SIG-M5 treated with dmso at 0.1 percent for 504 hours (cell line): Measurements from ENCODE around the gene ARID1A.
A peak's percentile ranks its signal among the peaks of the same experiment; 100 is the strongest.
"Not testable (repeated sequence)": the region's sequence is repeated elsewhere in the genome, so short reads cannot be mapped to it uniquely, and the experiment has no call there.

Experiments used
- DNase-seq: peaks from one replicate; lab custom pipeline; 2025; ENCODE audit not compliant: unreplicated experiment; lab: John Stamatoyannopoulos, UW

ARID1A gene

DNA sequence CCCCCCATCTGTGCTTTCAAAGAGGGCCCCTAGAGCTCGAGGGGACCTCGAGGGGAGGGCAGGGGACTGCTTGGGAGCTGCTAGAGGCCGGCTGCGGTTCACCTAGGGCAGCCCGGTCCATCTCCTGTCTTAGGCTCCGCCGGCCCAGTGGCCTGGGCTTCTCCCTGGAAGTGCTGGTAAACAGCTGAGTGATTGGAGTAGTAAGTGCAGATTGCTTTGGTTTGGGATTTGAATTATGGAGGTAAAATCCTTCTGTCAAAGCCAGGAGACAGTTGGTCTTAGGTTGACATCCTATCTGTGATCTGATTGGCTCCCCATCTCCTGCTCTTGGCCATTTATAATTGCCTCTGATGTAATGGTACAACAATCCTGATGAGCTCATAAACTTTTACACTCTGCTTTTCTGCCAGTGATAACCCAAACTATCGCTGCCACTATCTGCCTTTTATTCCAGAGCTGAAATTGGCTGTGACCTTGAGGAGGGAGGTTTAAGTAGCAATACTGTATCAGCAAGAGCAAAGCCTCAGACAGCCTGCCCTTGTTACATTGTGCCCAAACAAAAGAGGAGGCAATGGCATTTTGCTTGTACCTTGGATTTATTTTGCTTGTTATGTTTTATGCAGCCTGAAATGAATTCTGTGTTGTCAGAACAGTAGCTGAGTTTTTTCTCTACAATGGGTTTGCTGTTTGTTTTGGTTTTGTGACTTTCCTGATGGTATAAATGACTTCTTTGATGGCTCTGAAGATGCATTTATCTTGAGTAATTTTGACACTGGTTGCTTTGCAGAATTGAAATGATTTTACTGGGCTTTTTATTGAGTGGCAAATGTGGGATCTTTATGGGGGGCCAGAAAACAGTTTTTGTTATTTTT is 2.4 kb downstream of the ARID1A start:
- peak; percentile 92 for DNase-seq

DNA sequence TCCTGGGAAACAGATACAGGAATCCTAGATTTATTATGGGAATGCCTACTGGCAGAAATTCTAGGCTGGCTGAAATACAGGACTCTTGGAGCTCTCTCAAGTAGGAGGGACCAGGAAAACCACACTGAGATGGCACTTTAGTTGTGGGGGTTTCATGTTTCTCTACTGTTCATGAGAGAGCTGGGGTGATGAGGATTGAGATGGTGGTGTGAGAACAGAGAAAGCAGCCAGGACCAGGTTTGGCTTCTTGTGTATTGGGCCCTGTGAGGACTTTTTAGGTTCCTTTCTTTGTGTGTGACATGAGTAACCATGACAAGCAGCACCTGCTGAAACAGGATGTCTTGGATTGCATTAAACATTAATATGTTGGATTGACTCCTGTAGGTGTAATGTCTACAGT is 4.9 kb downstream of the ARID1A start:
- DNase-seq: no peak

DNA sequence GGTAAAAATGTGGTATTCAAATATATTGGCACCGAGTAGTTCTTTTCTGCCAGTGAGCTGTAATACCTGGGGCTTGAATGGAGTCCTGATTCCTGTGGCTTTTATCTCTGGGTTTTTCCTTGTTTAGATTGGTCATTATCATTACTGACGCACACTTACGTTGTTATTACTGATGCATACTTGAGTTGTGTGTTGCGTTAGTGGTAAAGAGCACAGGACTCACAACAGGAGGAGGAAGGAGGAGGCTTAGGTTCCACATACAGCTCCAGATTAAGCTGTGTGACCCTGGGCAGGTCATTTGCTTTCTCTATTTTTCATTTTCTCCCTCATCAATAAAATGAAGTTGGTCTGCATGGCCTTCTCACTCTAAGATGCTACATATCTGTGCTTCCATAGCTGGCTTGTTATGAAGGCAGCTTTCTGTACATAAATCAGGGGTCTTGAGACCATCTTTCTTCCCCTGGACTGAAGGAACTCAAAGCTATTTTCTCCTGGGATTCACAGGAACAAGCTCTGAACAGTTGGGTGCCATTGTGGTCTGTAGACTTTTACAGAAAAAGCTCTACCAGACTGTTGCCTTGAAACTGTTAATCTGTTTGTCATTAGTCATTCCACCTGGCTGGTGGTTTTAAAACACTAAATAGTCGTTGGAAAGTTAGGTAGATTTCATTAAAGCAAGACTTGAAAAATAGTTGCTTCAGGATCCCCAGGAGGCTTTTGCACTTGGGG is 5.6 kb downstream of the ARID1A start:
- no peak for DNase-seq

DNA sequence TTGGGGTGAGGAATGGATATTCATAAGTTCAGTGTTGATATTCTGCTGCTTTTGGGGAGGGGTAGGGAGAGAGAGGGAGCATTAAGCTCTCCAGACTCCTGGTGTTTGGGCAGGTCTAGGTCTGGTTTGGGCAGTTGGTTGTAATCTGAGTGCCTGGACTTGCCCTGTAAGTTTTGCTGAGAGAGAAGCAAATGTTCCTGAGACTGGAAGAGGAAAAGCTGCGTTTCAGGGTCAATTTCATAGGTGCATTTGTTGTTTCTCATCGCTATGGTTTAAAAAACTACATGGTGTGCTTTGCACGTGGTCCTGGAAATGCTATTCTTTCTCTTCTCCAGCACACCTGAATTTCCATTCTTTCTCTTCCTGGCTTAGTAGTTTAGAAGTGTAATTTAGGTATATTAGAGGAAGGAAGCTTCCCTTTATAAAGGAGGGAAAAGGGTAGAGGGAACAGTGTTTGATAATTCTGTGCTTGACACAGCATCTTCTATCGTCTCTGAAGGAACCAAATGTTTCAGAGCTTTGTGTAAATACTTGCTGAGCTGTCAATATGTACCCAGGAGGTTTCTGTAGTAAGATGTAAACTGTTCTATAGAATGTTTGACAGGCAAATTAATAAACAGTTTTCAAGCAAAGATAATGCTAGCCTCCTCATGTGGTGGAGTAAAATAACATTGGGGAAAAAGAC is 6.3 kb downstream of the ARID1A start:
- DNase-seq: no peak

DNA sequence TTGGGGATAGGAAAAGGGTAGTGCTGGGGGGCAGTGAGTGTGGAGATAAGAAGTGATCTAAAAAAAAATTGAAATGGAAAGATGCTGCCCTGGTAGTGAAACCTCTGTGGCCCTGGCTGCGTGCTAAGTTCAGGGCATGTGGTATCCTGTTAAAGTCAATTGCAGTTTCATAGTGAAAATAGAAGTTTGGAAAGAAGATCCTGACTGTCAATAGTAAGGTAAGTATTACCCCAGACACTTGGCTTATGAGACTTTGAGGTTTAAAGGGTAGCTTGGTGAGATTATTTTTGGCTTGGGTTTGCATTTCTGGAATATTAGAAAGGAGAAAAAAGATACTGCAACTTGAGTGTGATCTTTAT is 6.8 kb downstream of the ARID1A start:
- no peak for DNase-seq

DNA sequence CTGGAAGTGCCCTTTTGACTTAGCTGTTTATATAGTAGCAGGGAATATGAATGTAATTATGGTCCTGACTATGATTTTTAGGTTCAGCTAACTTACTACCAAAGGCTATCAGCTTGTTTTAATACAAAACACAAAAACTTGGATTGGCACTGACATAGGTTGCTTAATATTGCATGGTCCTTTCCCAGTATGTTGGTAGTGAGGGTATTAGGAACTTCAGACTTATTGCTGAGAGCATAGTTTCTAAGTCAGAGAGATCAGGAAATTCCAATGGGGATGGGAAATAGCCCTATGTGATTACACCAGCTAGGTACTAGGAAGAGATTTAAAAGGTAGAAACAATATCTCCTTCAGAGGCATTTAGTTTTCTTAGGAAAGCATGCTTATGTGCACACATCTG is 7.7 kb downstream of the ARID1A start:
- DNase-seq: no peak

DNA sequence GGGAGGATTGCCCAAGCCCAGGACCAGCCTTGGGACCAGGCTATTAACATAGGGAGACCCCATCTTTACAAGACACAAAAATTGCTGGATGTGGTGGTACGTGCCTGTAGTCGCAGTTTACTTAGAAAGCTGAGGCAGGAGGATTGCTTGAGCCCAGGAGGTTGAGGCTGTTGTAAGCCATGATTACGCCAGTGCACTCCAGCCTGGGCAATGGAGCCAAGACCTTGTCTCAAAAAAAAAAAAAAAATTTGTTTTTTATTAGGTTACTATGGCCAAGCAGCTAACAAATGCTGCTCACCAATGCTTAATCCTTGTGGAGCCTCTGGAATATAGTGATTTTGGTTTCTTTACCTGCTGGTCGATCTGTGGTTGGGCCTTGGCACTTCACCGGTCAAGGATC is 8.8 kb downstream of the ARID1A start:
- DNase-seq: no peak

DNA sequence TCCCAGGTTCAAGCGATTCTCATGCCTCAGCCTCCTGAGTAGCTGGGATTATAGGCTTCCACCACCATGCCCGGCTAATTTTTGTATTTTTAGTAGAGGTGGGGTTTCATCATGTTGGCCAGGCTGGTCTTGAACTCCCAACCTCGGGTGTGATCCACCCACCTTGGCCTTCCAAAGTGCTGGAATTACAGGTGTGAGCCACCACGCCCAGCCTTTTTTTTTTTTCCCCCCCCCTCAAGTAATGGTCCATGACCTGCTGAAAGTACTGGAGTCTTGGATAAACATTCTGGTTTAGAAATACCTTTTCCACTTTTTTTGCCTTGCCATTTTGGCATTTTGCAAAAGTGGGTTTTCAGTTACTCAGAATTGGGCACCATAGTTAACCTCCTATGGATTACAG is 9.4 kb downstream of the ARID1A start:
- not testable (repeated sequence) for DNase-seq

DNA sequence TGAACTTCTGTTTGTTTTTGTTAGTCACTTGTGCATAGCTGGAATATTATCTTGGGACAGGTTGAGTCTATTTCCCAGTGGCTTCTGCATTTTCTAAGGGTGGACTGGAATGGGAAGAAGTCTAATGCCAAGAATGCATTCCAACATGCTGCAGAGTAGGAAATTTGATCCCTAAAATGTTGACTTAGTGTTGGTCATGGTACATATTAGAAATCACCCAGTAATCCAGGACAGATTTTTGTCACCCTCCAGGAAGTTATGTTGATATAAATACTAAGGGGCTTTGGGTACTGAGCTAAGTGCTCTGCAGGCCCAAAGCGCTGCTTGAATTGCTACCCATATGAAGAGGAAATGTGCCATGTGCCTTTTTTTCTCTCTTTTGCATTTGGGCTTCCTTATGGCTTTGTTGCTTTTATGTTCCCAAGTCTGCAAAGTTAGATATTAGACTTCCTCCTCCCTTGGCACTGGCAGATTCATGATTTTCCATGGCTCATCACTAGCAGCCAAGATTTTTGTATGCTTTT is 10.0 kb downstream of the ARID1A start:
- peak; percentile 39 for DNase-seq

DNA sequence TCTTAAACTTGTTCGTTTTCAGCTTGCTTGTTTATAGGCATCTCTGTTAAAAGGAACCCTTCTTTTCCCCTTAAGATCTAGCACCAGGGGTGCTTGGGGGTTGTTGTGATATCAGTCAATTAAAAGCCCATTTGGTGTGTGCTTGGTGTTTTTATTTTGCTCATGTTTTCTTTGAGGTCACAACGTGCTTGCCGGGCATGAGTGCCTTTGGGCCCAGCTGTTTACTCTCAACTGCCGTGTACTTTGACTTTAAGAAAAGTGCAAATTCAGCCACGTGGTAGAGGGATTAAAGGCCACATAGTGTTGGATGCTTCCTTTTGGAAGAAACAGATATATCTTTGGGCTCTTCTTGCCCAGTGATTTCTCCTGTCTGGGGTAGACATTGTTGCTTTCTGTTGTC is 10.5 kb downstream of the ARID1A start:
- DNase-seq: no peak

DNA sequence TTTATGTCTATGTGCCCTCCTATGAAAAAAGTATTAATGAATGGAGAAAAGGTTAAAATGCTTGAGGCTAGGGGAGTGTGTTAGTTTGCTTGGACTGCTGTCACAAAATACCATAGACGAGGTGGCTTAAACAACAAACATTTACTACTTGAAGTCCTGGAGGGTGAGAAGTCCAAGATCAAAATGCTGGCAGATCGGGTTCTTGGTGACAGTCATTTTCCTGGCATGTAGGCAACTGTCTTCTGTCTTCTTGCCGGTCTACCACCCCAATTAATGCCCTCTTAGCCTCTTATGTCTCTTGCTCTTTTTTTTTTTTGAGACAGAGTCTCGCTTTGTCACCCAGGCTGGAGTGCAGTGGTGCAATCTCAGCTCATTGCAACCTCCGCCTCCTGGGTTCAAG is 15.0 kb downstream of the ARID1A start:
- DNase-seq: no peak

DNA sequence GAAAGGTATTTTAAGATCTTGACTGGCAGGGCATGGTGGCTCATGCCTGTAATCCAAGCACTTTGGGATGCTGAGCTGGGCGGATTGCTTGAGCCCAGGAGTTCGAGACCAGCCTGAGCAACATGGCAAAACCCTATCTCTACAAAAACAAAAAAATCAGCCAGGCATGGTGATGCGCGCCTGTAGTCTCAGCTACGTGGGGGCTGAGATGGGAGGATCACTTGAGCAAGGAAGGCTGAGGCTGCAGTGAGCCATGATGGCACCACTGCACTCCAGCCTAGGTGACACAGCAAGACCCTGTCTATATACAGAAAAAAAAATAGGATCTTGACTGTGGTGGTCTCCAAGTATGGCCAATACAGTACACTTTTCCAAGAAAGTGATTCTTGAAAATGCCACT is 16.0 kb downstream of the ARID1A start:
- DNase-seq: no peak

DNA sequence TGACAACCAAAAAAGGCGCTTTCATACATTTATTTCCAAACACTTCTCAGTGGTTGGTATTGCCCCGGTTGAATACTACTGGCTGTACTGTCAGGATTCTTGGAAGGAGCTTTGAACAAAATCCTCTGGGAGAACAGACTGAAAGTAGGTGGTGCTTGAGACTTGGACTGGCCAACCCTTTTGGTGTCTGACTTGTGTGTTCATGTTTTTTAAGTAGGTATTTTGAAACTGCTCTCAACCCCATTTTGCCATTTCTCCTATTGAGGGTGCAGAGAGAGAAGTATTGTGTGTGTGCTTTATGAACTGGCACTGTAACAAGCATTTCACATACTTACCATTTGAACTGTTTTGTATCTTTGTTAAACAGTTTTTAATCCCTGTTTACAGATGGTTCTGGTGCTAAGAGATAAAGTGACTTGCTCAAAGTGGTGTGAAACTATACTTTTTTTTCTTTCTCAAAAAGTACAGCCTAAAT is 21.2 kb downstream of the ARID1A start:
- DNase-seq: no peak

DNA sequence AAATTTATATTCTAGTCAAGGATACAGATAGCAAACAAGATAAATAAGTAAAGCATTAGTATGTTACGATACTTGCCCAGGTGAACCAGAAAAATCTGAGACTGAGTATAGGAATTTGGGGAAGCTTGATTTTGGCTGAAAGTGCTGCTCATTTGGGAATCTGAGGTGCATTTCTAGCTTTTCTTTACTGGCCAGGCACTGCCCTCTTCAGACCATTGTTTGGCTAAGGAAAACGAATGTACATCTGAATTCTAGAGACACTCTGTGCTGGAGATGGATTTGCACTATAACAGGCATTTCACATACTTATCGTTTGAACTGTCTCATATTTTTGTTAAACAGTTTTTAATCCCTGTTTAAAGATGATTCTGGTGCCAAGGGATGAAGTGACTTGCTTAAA is 23.4 kb downstream of the ARID1A start:
- DNase-seq: no peak

DNA sequence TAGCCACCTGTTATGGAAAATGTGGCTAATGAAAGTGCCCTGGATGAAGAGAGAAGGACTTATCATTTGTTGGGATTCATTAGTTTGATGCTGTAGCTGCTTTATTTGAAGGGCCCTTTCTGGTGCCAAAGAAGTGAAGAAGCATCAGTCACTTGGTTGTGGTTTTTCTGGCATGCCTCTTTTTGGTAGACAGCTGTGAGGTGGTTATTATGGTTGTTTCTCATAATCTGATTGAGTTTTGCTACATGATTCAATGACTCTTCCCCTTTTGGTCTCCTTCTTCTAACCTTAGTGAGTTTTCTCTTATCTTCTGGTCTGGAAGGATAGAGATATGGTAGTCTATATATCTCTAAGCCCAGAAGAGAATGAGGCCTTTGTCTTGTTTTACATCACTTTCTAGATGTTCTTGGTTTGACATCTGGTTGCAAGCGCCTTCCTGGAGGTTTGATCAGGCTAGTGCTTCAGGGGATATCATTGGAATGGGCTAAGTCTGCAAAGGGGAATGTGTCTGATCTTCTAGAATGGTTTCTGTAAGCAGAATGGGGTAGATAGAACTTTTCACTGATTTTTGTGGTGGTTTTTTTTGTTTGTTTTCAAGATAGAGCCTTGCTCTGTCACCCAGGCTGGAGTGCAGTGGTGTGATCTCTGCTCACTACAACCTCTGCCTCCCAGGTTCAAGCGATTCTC is 26.0 kb downstream of the ARID1A start:
- DNase-seq: no peak

DNA sequence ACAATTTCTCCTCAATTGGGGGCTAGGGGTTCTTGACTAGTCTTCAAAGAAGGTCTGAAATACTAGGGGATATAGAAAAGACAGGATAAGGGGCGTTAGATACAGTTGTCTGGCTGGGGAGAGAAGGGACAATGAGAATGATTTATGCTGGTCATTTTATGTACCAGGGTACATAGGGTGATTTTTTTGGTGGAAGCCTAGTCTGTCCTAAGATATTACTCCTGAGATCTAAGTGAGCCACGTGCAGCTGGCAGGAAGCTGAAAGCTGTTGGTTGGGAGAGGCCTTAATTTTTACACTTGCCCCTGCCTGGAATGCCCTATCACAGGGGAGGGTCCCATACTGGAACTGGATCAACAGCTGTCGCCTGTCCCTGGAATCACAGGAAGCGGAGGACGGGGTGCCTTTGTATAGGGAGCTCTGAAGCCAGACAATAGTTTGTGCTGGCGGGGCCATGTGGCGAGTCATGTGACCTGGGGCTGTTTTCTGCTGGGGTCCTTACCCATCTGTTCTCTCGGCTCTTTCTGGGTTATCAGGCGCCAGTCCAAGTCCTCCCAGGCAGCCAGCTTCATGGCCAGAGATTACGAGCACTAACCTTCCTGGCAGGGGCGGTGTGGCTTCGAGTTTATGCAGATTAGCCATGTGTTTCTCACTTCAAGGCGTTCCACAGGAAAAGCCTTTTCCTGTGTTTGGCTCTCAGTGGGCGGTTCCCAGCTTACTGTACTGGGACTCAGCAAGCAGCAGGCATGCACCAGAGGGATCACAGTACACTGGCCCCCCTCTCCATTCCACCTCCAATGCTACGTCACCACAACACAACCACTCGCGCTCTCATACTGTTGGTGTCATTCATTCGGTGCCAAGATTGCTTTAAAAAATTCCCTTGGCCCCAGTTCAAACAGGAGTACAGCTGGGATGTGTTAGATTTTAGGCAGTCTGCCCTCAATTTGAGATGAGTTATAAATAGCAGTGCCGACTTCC is 27.5 kb downstream of the ARID1A start:
- DNase-seq: no peak

DNA sequence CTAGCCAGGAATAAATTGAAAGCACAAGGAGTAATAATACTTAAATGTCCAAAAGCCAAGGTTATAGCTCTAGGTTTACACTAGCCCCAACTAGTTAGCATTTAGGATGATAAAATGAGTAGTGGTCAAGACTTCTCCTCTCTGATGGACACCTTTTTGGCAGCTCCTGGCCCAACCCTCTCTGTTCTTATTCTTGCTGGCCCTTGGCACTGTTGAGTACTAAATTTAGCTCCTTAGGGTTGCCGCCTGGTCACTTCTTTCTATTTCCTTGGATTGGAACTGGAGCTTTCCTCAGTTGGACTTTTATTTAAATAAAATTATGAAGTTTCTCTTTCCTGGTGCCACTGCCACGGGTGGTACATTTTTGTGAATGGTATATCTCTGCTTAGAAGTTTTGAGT is 28.3 kb downstream of the ARID1A start:
- DNase-seq: no peak

DNA sequence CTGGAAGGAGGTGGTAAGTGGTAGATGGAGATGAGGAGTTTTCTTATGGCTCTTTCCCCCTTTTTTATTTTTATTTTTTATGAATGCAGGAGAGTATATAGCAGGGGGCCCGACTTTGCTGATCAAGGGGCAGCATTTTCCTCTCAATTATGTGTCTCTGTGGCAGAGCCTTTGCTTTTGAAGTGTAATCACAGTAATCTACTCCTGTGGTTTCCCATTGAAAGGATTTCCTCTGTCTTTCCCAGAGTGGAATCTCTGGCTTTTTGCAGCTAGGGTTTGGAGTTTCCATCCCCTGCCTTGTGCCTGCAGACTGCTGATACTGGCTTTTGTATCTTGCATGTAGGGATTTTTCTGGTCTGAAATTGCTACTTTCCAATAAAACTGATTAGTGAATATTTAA is 29.1 kb downstream of the ARID1A start:
- DNase-seq: no peak

DNA sequence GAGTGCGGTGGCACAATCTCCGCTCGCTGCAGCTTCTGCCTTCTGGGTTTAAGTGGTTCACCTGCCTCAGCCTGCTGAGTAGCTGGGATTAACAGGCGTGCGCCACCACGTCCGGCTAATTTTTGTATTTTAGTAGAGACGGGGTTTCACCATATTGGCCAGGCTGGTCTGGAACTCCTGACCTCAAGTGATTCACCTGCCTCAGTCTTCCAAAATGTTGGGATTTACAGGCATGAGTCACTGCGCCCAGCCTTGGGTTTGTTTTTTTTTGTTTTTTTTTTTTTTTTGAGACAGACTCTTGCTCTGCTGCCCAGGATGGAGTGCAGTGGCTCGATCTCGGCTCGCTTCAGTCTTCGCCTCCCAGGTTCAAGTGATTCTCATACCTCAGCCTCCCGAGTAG is 30.1 kb downstream of the ARID1A start:
- DNase-seq: not testable (repeated sequence)

DNA sequence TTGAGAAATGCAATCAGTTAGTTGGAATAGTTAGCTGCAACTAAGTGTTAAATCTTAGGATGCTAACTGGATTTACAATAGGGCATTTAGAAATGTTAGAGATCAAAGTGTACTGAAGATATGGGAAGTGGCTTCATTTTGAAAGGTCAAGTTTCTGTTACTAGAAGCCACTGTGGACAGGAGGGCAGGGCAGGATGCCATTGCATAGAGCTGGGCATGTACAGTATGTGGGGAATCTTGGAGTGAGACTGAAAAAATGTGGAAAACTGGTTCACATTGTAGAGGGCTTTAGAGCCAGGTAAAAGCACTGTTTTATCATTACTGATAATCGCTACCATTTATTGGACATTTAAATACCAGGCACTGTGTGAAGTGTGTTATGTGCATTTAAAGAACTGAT is 31.0 kb downstream of the ARID1A start:
- no peak for DNase-seq
